GM12864 (cell line): Measurements from ENCODE around the gene FNDC3B.

Source experiments
- DNase-seq: peaks from one replicate; pipeline ENCODE4 v3.0.0-alpha.2; 2011; ENCODE audit warnings: low read depth
- H3K4me3 ChIP-seq: 2 replicates; pipeline ENCODE4 v1.5.1; 2011; ENCODE audit warnings: mild to moderate bottlenecking, low read depth, low read length, control low read depth
- CTCF ChIP-seq: IDR thresholded peaks from 2 replicates; pipeline ENCODE4 v1.5.1; 2011; ENCODE audit warnings: low read depth, mild to moderate bottlenecking, moderate library complexity, low read length, control low read depth, inconsistent platforms; ENCODE audit errors: missing control alignments

Gene FNDC3B

GRCh38 chr3:172031996-172032395 is 7.4 kb upstream of the FNDC3B start:
- no peak for DNase-seq
- H3K4me3 ChIP-seq = no peak overlapping the region

GRCh38 chr3:172033396-172033795 is 6.0 kb upstream of the FNDC3B start:
- no peak for TF ChIP-seq CTCF
- H3K4me3 ChIP-seq = no peak overlapping the region
- DNase-seq = no peak

More at GRCh38 chr3:172031996-172032395, 7.4 kb upstream of the FNDC3B start:
- TF ChIP-seq CTCF = no peak

- no peak for DNase-seq
- peak; percentile 53 for TF ChIP-seq CTCF
- H3K4me3 ChIP-seq = no peak overlapping the region
Measured at GRCh38 chr3:172034786-172035685, 4.3 kb upstream of the FNDC3B start.

GRCh38 chr3:172036541-172037215 is 2.7 kb upstream of the FNDC3B start:
- no peak for TF ChIP-seq CTCF
- H3K4me3 ChIP-seq = no peak overlapping the region
- no peak for DNase-seq

GRCh38 chr3:172038798-172039435 is 461 bp upstream of the FNDC3B start:
- DNase-seq = no peak
- no peak for TF ChIP-seq CTCF
- peak overlapping the region; percentile 89 for H3K4me3 ChIP-seq

- TF ChIP-seq CTCF = peak; percentile 29
- H3K4me3 ChIP-seq = peak overlapping the region; percentile 89
- no peak for DNase-seq
Measured at GRCh38 chr3:172040078-172040980, 951 bp downstream of the FNDC3B start.
